MG63 (cell line): Measurements from ENCODE around the gene MED13L. TPM values are rescaled to one million over a fixed set of nuclear protein-coding genes. Genes with fewer than 3 reads are reported as not detected.
A peak's percentile ranks its signal among the peaks of the same experiment; 100 is the strongest.
"Not testable (repeated sequence)": the region's sequence is repeated elsewhere in the genome, so short reads cannot be mapped to it uniquely, and the experiment has no call there.

Experiments
- DNase-seq: peaks from one replicate; pipeline ENCODE4 v3.0.0-alpha.2; 2020
- H3K27me3 ChIP-seq: fragments of 250-450 bp; sonication (Bioruptor Pico); 2 replicates; pipeline ENCODE4 v1.5.1; 2020; ENCODE audit warnings: mild to moderate bottlenecking, moderate library complexity
- H3K36me3 ChIP-seq: fragments of 250-450 bp; sonication (Bioruptor Pico); 2 replicates; pipeline ENCODE4 v1.5.1; 2020; ENCODE audit warnings: mild to moderate bottlenecking, moderate library complexity
- H3K4me3 ChIP-seq: fragments of 250-450 bp; sonication (Bioruptor Pico); 2 replicates; pipeline ENCODE4 v1.5.1; 2020; ENCODE audit warnings: mild to moderate bottlenecking, moderate library complexity
- H3K9me3 ChIP-seq: fragments of 250-450 bp; sonication (Bioruptor Pico); 2 replicates; pipeline ENCODE4 v1.5.1; 2020; ENCODE audit warnings: mild to moderate bottlenecking, moderate library complexity
- total RNA-seq: library from RNA; depleted of rRNA; stranded (reverse); fragments of >200 nt; shearing (Covaris generic); gene quantifications from 2 replicates; pipeline ENCODE4 v1.2.3, GENCODE V29; 2014; ENCODE audit warnings: low replicate concordance

The MED13L gene
- total RNA-seq, 1 experiment from 2014 or later, result 16.1 TPM

DNA sequence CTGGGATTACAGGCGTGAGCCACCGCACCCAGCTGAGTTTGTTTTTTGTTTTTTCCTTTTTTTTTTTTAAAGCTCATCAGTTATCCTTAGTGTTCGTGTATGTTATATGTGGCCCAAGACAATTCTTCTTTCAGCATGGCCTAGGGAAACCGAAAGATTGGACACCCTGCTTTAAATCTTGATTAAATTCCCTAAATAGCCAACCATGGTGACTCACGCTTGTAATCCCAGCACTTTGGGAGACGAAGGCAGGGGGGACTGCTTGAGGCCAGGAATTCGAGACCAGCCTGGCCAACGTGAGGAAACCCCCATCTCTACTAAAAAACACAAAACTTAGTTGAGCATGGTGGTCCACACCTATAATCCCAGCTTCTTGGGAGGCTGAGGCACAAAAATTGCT lies 131.1 kb downstream of the MED13L start:
- Histone ChIP-seq H3K27me3 (no peaks in the 10 kb centered on the region), H3K36me3 (no peaks in the 10 kb centered on the region), H3K4me3 (no peak overlapping the region), H3K9me3 (no peaks in the 10 kb centered on the region; the same call in 1 of the 2 replicates)
- no peak for DNase-seq

DNA sequence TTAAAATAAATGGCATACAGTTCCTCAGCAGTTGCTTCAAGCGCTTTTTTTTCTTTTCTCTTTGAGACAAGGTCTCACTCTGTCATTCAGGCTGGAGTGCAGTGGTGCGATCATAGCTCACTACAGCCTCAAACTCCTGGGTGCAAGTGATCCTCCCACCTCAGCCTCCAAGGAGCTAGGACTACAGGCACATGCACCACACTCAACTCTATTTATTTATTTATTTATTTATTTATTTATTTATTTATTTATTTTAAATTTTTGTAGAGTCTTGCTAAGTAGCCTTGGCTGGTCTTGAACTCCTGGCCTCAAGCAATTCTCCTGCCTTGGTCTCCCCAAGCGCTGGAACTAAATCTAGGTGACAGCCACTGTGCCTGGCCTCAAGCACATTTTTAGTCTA lies 132.0 kb downstream of the MED13L start:
- no peaks in the 10 kb centered on the region for H3K27me3 ChIP-seq
- H3K9me3 ChIP-seq, result no peaks in the 10 kb centered on the region; the same call in 1 of the 2 replicates
- H3K4me3 ChIP-seq, result no peak overlapping the region
- no peak for DNase-seq
- H3K36me3 ChIP-seq, result no peaks in the 10 kb centered on the region

DNA sequence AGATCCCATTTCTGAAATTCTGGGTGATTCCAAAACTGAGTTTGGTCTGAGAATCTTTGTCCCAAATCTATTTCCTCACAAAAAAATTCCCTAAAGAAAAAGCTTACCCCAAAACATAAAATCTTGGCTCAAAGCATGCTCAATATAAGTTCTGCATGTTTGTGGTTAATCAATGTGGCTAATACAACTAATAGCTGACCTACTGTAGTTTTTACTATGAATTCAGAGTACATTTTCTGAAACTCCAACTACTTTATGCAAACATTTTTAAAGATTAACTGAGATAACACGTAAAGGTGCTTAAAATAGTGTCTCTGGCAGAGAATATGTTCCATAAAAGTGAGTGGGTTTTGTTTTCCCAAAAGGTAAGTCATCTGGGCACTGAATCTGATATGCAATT lies 133.1 kb downstream of the MED13L start:
- H3K36me3 ChIP-seq, result no peaks in the 10 kb centered on the region
- H3K9me3 ChIP-seq, result no peaks in the 10 kb centered on the region; the same call in 1 of the 2 replicates
- H3K4me3 ChIP-seq, result no peak overlapping the region
- no peak for DNase-seq
- H3K27me3 ChIP-seq, result no peaks in the 10 kb centered on the region

DNA sequence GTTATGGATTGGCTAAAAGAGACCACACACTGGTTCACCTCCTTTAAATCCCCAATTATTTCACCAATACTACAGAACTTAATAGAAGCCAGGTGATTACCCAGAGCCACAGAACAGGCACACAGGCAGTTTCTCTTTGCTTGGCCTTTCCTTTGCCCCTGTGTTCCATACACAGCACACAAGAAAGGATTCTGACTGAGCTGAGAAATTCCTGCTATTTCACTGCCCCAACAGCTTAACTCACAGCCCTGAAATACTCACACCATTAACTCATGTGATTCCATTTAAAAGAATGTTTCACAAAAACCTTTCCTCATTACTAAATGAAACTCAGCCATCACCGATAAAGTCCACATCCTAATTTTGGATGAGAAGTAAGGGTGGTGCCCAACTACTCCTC lies 133.6 kb downstream of the MED13L start:
- H3K36me3 ChIP-seq, result no peaks in the 10 kb centered on the region
- DNase-seq, result no peak
- no peaks in the 10 kb centered on the region for H3K27me3 ChIP-seq
- no peaks in the 10 kb centered on the region; the same call in 1 of the 2 replicates for H3K9me3 ChIP-seq
- H3K4me3 ChIP-seq, result no peak overlapping the region

DNA sequence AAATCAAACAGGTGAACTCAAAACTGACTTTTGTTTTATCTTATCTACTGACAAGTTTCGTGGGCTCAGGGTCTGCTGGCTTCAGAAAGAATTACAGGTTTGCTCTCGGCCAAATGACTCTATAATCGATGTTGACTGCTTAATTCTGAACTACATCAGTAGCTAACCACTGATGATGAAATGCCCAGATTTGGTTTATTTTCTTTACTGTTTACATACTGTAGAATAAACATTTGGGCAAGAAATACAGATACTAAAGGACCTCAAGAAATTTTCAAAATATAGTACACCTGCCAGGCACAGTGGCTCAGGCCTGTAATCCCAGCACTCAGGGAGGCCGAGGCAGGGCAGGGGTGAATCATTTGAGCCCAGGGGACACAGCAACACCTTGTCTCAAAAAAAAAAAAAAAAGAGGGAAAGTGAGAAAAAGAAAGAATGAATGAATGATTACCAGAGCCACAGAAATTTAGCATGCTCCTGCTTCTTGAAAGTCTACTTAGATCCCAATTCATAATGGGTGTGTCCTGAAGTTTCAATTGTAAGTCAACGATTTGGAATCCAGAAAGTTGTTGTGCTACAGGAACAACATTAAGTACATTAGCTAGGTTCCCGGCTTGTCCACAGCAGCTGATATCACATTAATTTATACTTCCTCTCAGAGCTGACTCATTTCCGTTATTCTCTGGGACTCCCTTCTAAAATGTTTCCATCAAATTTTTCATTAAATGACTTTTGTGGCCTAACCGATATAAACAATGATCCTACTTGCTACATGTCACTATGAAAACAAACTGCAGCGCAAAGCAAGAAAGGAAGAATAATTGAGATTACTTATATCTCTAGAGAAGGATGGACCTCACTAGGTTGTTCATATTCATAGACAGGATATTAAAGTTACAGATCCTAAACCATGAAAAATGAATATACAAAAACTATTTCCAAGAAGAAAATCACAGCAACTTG lies 134.3 kb downstream of the MED13L start:
- no peaks in the 10 kb centered on the region for H3K27me3 ChIP-seq
- no peaks in the 10 kb centered on the region; the same call in 1 of the 2 replicates for H3K9me3 ChIP-seq
- H3K4me3 ChIP-seq, result no peak overlapping the region
- peak; percentile 19 for DNase-seq
- no peaks in the 10 kb centered on the region for H3K36me3 ChIP-seq

DNA sequence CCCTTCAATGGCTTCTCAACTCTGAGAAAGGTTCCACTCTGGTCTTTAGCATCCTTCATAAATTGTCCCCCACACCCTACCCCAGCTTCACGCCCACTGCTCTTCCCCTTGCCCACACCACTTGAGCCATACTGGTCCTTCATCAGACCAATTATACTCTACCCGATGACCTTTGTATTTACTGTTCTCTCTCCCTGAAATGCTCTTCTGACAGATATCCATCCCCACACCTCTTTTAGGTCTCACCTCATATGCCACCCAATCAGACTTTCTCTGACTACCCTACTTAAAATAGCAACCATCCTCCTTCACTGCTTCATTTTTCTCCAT lies 135.7 kb downstream of the MED13L start:
- Histone ChIP-seq H3K4me3 (no peak overlapping the region), H3K27me3 (no peaks in the 10 kb centered on the region), H3K9me3 (no peaks in the 10 kb centered on the region; the same call in 1 of the 2 replicates), H3K36me3 (no peaks in the 10 kb centered on the region)
- DNase-seq, result no peak

DNA sequence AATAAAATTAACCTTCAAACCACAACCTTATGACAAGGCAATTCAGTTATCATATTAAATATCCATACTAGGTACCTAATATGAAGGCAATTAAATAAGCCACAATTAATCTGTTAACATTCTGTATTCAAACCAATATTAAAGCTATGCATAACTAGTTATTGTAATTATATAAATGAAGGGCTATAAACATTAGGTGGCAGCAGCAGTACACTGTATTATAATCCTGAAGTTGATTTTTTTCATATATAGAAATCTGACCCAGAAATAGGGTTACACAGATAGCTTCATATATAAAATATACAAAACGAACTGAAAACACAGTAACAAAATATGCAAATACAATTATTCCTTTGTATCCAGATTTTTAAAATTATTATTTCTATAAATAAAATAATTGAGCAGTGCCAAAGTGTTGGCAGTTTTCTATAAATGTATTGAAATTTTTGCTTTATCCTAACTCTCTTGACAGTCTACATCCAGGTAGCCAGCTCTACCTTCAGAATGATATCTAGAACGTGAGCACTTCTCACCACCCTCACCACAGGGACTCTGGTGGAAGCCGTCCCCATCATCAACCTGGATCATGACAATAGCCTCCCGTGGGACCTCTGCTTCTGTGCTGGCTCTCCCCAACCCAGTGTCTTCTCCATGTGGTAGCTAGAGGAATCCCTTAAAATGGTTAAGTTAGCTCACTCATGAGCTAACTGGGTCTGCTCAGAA lies 136.2 kb downstream of the MED13L start:
- Histone ChIP-seq H3K9me3 (no peaks in the 10 kb centered on the region; the same call in 1 of the 2 replicates), H3K27me3 (no peaks in the 10 kb centered on the region), H3K4me3 (no peak overlapping the region), H3K36me3 (no peaks in the 10 kb centered on the region)
- DNase-seq, result no peak

DNA sequence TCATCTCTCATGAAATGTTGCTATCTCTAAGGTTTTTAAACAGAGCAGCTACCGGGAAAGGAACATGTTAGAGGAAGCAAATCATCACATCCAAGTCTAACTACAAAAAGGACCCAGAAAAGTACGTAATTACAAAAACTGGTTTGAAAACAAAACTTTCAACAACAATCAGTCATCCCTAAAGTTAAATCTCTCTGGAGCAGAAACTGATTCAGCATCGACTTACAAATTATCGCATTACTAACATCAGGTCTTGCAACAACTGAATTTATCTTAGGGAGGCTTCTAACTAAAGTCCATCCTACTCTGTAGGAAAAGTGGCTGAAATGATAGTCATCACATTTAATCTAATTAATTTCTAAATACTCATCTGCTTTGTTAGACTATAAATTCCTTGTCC lies 137.0 kb downstream of the MED13L start:
- Histone ChIP-seq H3K36me3 (no peaks in the 10 kb centered on the region), H3K9me3 (no peaks in the 10 kb centered on the region), H3K27me3 (no peaks in the 10 kb centered on the region), H3K4me3 (no peak overlapping the region)
- DNase-seq, result no peak

DNA sequence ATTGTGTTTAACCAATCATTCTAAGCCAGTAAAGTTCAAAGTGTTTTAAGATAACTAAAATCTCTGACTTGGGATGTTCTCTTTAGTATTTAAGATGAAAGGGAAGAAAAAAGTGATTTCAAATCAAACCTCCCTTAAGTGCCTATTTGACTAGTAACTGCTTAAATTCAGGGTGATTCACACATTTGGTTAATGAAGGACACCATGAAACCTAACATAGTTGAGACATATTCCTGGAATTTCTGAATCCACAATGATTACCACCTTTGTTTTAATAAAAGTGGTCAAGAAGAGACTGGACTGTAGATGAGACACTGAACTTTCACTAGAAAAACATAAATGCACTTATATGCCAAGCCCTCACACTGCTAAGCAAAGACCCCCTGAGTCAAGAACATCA lies 138.7 kb downstream of the MED13L start:
- H3K27me3 ChIP-seq, result no peaks in the 10 kb centered on the region
- no peak overlapping the region for H3K4me3 ChIP-seq
- H3K9me3 ChIP-seq, result no peaks in the 10 kb centered on the region
- DNase-seq, result no peak
- no peaks in the 10 kb centered on the region for H3K36me3 ChIP-seq

DNA sequence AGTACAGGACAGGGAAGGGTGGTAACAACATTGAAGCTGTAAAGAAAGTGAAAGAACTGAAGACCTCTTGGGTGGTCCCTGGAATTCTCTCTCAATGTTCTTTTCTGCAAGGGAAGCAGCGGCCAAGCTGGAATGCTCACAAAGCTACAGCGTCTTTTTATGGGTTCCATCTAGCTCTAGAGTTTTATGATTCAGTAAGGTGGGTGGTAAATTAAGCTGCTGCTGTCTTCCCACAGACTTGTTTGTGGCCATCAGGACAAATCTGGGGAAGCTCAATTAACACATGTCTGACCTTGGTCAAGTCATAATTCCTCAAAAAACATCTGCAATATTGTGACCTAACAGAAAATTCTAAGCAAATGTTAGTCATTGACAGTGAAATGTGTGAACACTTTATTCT lies 139.1 kb downstream of the MED13L start:
- DNase-seq, result no peak
- H3K27me3 ChIP-seq, result no peaks in the 10 kb centered on the region
- H3K4me3 ChIP-seq, result no peak overlapping the region
- no peaks in the 10 kb centered on the region for H3K36me3 ChIP-seq
- no peaks in the 10 kb centered on the region for H3K9me3 ChIP-seq

DNA sequence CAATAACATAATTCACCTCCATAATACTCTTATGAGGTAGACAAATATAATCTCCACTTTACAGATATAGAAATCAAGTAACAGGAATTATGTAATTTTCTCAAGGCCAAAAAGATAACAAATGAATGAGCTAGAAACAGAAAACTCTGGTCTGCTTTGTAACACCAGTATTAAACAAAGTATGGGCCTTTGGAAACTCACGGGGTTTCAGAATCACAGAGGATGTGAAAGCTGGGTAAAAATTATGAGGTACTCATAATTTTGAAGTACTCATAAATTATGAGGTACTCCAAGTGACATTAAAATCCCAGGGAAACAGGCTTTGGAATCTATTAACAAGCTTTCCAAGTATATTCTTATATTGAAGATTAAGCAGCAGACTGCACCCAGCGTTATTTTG lies 140.2 kb downstream of the MED13L start:
- Histone ChIP-seq H3K36me3 (no peaks in the 10 kb centered on the region), H3K27me3 (no peaks in the 10 kb centered on the region), H3K9me3 (no peaks in the 10 kb centered on the region), H3K4me3 (no peak overlapping the region)
- DNase-seq, result no peak

DNA sequence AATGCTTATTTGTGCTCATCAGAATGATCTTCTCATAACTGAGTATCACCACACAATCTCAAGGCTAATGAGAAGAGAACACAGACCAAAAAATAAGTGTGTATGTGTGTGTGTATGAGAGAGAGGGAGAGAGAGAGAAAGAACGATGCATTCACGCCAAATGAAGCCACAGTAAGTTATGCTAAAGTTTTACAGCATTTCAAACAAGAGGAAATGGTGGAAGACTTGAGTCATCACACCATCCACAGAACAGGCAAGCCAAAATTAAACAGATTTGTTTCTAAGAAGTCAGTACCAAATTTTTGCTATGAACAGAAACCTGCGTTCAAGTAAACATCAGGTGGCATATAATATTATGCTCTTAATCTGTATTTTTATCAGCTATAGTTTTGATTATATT lies 141.2 kb downstream of the MED13L start:
- no peak overlapping the region for H3K4me3 ChIP-seq
- DNase-seq, result no peak
- H3K36me3 ChIP-seq, result no peaks in the 10 kb centered on the region
- no peaks in the 10 kb centered on the region for H3K9me3 ChIP-seq
- H3K27me3 ChIP-seq, result no peaks in the 10 kb centered on the region

DNA sequence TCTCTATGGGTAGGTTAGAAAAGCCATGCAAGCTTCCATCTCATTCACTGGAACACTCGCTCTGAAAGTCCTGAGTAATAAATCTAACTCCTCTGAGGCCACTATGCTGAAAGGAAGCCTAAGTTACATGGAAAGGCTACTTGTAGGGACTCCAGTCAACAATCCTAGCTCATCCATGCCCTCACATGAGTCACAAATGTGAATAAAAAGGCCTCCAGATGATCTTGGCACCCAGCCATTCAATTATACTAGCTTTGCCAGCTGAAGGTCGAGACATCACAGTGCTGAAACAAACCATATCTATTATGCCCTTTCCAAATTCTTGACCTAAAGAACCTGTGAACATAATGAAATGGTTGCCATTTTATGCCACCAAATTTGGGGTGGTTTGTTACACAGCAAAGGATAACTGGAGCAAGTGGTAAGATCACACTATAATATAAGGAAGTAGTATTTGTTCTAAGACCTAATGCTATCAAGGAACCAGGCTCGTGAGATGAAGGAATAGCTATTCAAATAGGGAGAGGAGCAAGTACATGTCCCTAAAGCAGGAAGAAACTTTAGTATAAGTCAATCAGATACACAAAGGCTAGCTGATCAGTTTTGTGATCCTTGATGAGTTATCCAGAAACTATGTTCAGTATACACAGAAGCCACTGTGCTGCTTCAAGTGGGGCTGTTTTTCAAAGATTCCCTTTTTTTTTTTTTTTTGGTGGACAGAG lies 142.1 kb downstream of the MED13L start:
- Histone ChIP-seq H3K36me3 (no peaks in the 10 kb centered on the region), H3K27me3 (no peaks in the 10 kb centered on the region), H3K9me3 (no peaks in the 10 kb centered on the region), H3K4me3 (no peak overlapping the region)
- DNase-seq, result peak; percentile 58

DNA sequence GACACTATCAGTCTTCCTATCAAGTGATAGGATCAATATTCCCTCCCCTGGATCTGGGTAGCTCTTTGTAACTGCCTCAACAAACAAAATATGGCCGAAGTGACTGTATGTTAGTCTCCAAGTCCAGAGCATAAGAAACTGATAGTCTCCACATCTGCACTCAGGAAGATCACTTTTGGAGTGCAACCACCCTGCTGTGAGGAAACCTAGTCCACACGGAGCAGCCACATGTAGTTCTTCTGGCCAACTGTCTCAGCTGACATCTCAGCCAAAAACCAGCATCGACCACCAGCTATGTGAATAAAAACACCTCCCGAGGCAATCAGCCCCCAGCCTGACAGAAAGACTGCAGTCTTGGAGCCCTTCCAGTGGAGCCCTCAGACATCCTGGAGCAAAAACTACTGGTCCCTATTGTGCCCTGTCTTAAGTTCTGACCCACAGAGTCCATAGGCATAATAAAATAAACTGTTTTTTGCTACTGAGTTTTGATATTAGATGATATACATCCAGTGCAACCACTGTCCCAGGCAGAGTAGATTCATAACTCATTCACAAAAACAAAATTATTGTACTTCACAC lies 143.8 kb downstream of the MED13L start:
- Histone ChIP-seq H3K9me3 (no peaks in the 10 kb centered on the region), H3K4me3 (no peak overlapping the region), H3K27me3 (no peaks in the 10 kb centered on the region), H3K36me3 (no peaks in the 10 kb centered on the region)
- DNase-seq, result no peak

DNA sequence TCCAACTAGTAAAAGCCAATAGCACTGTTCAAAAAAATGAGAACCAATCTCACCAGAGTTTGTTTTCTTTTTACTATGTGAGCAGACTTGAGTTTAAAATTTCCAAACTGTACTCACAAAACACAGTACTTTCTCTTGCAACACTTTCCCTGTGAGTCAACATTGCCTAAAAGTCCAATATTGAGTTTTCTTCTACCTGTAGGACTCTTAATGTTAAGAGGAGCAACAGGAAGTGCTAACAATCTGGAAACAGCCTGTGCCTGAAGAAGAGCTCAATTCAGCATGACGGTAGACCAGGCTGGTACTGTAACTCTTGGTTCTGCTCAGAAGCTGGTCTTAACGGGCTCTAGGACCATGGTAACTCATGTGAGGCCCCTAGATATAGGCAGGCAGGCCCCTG lies 144.3 kb downstream of the MED13L start:
- H3K36me3 ChIP-seq, result no peaks in the 10 kb centered on the region
- H3K4me3 ChIP-seq, result no peak overlapping the region
- no peaks in the 10 kb centered on the region for H3K27me3 ChIP-seq
- no peak for DNase-seq
- no peaks in the 10 kb centered on the region for H3K9me3 ChIP-seq

DNA sequence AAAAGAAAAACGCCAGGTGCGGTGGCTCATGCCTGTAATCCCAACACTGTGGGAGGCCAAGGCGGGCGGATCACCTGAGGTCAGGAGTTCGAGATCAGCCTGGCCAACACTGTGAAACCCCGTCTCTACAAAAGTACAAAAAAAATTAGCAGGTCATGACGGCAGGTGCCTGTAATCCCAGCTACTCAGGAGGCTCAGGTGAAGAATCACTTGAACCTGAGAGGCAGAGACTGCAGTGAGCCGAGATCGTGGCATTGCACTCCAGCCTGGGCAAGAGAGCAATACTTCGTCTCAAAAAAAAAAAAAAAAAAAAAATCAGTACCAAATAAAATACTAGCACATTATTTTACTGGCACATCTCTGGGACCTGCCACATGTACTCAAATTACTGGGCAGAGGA lies 145.5 kb downstream of the MED13L start:
- not testable (repeated sequence) for H3K36me3 ChIP-seq, H3K4me3 ChIP-seq, DNase-seq, H3K27me3 ChIP-seq, H3K9me3 ChIP-seq

DNA sequence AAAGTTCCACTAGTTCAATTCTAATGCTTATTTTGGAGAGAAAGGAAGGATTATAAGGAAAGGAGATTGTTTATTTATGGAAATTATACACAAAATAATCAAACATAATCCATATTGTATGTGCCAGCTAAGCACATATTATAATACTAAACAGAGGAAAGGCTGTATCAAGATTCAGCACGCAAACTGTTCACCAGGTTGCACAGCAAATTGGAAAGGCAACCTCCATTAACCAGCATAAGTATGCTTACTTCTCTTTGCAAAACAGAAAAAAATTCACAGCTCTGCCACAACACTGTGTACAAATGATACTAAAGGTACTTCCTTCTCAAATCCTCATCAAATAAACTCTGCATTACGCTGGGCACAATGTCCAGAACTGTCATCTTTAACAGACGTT lies 146.3 kb downstream of the MED13L start:
- DNase-seq, result no peak
- Histone ChIP-seq H3K36me3 (no peaks in the 10 kb centered on the region), H3K4me3 (no peak overlapping the region), H3K9me3 (no peaks in the 10 kb centered on the region), H3K27me3 (no peaks in the 10 kb centered on the region)
